Measurements from ENCODE around the gene ASPN.

Gene ASPN

DNA sequence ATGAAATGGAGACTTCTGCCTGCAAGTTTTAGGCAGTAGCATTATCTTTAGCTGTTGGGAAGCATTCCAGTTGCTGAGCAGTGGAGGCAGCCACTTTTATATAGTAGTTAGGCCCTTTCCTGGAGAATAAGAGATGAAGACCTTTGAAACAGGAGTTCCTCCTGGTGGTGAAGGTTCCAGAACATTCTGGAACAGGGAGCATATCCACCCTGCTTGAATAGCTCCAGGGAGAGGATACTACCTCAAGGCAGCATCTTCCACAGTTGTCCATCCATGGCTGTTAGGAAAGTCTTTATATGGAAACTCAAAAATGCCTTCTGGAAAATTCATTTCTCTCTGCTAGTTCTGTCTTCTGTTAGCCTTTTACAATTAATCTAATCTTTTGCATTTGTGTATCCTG is 3.0 kb downstream of the ASPN start:
- H3K4me3 ChIP-seq (replicated peaks; ENCODE audit: low read depth, low read length), result no peak overlapping the region
- TF ChIP-seq, protein P1, sequence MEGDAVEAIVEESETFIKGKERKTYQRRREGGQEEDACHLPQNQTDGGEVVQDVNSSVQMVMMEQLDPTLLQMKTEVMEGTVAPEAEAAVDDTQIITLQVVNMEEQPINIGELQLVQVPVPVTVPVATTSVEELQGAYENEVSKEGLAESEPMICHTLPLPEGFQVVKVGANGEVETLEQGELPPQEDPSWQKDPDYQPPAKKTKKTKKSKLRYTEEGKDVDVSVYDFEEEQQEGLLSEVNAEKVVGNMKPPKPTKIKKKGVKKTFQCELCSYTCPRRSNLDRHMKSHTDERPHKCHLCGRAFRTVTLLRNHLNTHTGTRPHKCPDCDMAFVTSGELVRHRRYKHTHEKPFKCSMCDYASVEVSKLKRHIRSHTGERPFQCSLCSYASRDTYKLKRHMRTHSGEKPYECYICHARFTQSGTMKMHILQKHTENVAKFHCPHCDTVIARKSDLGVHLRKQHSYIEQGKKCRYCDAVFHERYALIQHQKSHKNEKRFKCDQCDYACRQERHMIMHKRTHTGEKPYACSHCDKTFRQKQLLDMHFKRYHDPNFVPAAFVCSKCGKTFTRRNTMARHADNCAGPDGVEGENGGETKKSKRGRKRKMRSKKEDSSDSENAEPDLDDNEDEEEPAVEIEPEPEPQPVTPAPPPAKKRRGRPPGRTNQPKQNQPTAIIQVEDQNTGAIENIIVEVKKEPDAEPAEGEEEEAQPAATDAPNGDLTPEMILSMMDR (IDR thresholded peaks at IDR 0.05; ENCODE audit: low read depth, low read length, missing control alignments), result no peak
- DNase-seq (ENCODE audit: extremely low read depth, low read depth), result no peak

DNA sequence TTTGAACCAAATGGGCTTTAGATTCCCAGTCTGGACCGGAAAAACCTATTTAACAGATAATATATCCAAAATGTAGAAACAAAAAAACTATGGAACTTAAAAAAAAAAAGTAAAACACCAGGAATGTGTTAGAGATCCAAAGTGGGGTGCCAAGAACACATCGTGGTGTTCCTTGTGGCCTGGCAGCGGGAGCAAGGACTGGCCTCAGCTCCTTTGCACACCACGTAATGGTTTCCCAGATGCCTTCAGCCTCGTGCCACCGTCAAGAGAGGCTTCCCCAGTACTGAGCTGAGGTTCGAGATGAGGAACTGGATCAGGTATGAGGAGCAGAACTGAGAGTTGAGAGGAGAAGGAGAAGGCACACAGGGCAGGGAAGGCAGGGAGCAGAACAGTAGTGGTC is 3.5 kb downstream of the ASPN start:
- H3K4me3 ChIP-seq (replicated peaks; ENCODE audit: low read depth, low read length), result no peak overlapping the region
- TF ChIP-seq, protein P1 (IDR thresholded peaks at IDR 0.05; ENCODE audit: low read depth, low read length, missing control alignments), result no peak
- DNase-seq (ENCODE audit: extremely low read depth, low read depth), result no peak

DNA sequence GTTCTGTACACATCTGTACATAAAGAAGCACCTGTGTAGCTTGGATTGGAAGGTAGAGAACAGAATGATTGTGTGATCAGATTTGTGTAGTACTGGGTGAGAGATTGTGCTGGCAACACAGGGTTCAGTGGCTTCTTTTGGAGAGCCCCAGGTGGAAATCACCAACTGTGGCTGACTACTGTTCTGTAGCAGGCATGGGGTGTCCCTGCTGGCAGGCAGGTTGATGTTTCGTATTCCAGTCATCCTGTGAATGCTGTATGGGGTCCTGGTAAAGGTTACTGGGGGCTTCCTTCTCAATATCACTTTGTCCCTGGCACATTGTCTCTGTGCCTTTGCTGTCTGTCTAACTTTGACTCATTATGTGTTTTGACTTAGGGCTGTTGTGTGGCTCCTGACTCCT is 5.3 kb downstream of the ASPN start:
- DNase-seq (ENCODE audit: extremely low read depth, low read depth), result no peak
- H3K4me3 ChIP-seq (replicated peaks; ENCODE audit: low read depth, low read length), result no peak overlapping the region
- TF ChIP-seq, protein P1 (IDR thresholded peaks at IDR 0.05; ENCODE audit: low read depth, low read length, missing control alignments), result no peak

DNA sequence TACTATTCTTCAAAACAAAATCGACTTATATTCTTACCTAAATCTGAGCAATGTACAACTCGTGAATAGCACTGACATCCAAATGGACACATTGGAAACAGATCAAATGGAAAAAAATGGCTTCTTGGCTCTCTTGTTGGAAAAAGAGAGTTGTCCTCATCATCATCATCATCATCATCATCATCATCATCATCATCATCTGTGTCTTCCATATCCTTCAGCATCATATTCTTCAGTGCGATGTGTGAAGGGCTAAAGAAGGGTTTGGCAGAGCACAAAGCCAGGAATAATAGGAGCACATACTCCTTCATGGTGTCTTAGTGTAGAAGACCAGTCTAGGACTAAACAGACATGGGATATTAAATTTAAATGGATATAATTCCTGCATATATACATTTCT is 7.7 kb downstream of the ASPN start:
- TF ChIP-seq, protein P1 (IDR thresholded peaks at IDR 0.05; ENCODE audit: low read depth, low read length, missing control alignments), result no peak
- DNase-seq (ENCODE audit: extremely low read depth, low read depth), result no peak
- no peak overlapping the region for H3K4me3 ChIP-seq (replicated peaks; ENCODE audit: low read depth, low read length)

GRCh38 chr9:92468206-92468605 is 14.1 kb downstream of the ASPN start:
- no peak for DNase-seq (ENCODE audit: extremely low read depth, low read depth)
- TF ChIP-seq, protein P1 (IDR thresholded peaks at IDR 0.05; ENCODE audit: low read depth, low read length, missing control alignments), result no peak
- H3K4me3 ChIP-seq (replicated peaks; ENCODE audit: low read depth, low read length), result no peak overlapping the region

- DNase-seq (ENCODE audit: extremely low read depth, low read depth), result no peak
- no peak overlapping the region for H3K4me3 ChIP-seq (replicated peaks; ENCODE audit: low read depth, low read length)
- TF ChIP-seq, protein P1 (IDR thresholded peaks at IDR 0.05; ENCODE audit: low read depth, low read length, missing control alignments), result no peak
Measured at GRCh38 chr9:92467511-92467910, 14.8 kb downstream of the ASPN start.

DNA sequence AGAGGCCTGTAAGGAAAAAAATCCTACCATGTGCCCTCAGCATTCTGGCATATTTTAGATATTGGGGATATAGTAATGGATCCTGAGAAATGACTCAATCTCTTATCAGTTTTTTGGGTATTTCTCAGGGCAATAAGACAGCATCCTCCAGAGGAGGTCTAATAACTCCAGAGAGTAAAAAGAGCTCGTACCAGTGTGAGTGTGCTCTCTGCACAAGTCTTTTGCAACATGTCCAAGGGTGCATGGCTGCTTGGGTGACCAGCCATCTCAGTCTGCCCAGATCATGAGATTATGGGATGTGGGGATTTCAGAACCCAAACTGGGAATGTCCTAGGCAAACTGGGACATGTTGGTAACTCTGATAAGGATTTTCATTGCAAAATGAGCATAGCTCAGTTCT is 15.3 kb downstream of the ASPN start:
- no peak overlapping the region for H3K4me3 ChIP-seq (replicated peaks; ENCODE audit: low read depth, low read length)
- no peak for DNase-seq (ENCODE audit: extremely low read depth, low read depth)
- TF ChIP-seq, protein P1 (IDR thresholded peaks at IDR 0.05; ENCODE audit: low read depth, low read length, missing control alignments), result no peak

Data from HFF-Myc (cell line).